Suprapubic skin (tissue), 4 donors: ENCODE data around the gene PLCB1.

Source experiments
- CTCF ChIP-seq, 2 donors: fragments of 200-600 bp in 1 of 2; fragments of 450-650 bp in 1 of 2; sonication (generic) in 1 of 2; IDR thresholded peaks; one replicate each; pipeline ENCODE4 v1.5.1; 2016 to 2019; ENCODE audit warnings: antibody characterized with exemption in 2 of 2, mild to moderate bottlenecking in 1 of 2, moderate library complexity in 1 of 2
- EP300 ChIP-seq: sonication (generic); formaldehyde crosslinking; IDR thresholded peaks from one replicate; pipeline ENCODE4 v1.6.1; 2017; ENCODE audit warnings: antibody characterized with exemption
- POLR2A ChIP-seq, 2 donors: fragments of 450-650 bp; IDR thresholded peaks; one replicate each; pipeline ENCODE4 v1.6.1; 2017; ENCODE audit warnings: antibody characterized with exemption in 2 of 2, mild to moderate bottlenecking in 2 of 2, moderate library complexity in 2 of 2
- POLR2AphosphoS5 ChIP-seq, 3 donors: sonication (generic); formaldehyde crosslinking; IDR thresholded peaks; one replicate each; pipeline ENCODE4 v1.6.1; 2017; ENCODE audit warnings: antibody characterized with exemption in 3 of 3

GRCh38 chr20:8473459-8473858 is 341.4 kb downstream of the PLCB1 start:
- TF ChIP-seq POLR2A (IDR thresholded peaks at IDR 0.05): no peak
- TF ChIP-seq CTCF (IDR thresholded peaks at IDR 0.05): no peak
- TF ChIP-seq EP300: no peak
- no peak for TF ChIP-seq POLR2AphosphoS5 (IDR thresholded peaks at IDR 0.05)
